ENCODE results near the gene MAP9.
A peak's percentile ranks its signal among the peaks of the same experiment; 100 is the strongest.
"Not testable (repeated sequence)": the region's sequence is repeated elsewhere in the genome, so short reads cannot be mapped to it uniquely, and the experiment has no call there.

The MAP9 gene

DNA sequence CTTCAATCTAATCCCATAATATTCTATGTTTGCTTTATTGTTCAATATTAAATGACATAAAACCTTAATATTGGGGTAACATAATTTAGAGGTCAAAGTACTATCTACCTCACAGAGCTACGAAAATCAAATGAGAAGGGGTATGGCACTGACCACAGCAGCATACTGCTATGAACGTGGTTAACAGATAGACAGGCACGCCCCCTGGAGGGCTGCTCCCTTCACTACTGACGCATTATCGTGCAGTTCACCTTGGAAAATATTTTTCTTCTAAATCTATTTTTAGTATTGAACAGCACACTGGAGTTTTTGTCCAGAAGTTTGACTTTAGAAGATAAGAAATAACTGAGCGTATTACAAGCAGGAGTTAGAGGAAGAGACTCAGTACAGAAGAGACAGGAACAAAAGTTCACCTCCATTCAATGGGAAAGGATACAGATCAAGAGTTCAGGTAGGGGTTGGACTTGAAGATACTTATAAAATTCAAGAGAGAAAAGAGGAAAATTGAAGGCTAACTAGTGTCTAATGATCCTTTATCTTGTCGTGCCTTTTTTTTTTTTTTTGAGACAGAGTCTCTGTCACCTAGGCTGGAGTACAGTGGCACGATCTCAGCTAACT, 22.7 kb downstream of the MAP9 start:
- FAIRE-seq (peak; percentile 85), DNase-seq (ENCODE audit: low spot score) (peak; percentile 35)

DNA sequence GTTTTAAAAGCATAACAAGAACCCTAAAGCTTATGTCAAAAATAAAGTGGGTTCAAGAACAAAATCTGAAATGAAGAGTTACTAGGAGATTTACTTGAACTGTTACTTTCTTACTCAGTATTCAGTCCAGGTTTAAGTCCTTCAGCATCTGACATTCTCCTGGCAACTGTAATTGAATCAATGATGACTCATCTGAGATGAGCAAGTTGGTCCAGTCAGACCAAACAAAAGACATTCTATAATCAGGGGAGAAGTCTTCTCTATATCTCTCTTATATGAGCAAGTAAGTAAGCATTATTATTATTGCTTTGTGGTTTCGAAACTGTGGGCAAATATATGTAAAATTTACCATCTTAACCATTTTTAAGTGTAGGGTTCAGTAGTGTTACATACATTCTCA, 34.6 kb downstream of the MAP9 start:
- FAIRE-seq, result no peak
- DNase-seq (ENCODE audit: low spot score), result peak; percentile 5

DNA sequence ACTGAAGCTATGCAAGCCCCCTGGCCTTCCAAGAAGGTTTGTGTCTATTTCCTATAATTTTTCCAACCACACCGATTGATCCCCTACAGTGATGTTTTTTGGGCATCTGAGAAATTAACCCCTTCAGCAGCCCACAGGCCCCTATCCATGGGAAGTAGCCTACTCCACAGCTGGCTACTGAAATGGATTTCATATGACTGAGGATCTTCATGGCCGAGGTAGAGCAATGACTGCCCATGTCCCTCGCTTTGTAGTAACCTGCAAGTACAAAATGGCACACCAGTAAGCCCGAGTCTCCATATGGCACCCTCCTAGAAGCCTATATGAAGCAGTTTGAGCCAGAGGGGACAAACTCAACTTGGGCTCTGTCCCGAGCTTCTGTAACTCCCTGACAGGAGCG, 36.8 kb downstream of the MAP9 start:
- no peak for FAIRE-seq
- DNase-seq (ENCODE audit: low spot score), result no peak

DNA sequence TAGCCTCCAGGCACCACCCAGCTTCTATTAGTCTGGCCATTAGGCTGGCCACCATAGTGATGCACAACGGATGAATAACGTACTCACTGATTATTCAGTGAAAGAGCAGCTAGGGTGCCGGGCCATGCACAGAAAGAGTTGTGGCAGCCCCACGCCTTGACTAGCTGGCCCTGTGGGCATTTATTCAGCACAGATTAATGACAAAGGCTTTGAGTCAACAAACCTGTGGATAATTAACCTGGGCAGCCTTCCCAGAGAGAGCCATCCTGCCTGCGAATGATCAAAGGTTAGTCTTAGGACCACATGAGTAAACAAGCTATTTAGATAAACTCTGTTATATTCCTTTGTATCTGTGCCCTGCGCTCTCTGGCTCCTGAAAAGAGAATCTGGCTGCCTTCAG, 37.2 kb downstream of the MAP9 start:
- FAIRE-seq (no peak), DNase-seq (ENCODE audit: low spot score) (no peak)

DNA sequence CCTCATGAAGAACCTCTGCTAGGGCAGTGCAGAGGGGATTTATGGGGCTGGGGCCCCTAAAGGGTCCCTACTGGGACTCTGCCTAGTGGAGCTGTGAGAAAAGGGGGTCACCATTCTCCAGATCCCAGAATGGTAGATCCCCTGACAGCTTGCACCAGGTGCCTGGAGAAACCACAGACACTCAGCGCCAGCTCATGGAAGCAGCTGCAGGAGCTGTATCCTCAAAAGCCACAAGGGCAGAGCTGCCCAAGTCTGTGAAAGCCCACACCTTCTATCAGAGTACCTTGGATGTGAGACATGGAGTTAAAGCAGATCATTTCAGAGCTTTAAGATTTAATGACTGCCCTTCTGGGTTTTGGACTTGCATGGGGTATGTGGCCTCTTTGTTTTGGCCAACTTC, 38.6 kb downstream of the MAP9 start:
- FAIRE-seq, result no peak
- no peak for DNase-seq (ENCODE audit: low spot score)

DNA sequence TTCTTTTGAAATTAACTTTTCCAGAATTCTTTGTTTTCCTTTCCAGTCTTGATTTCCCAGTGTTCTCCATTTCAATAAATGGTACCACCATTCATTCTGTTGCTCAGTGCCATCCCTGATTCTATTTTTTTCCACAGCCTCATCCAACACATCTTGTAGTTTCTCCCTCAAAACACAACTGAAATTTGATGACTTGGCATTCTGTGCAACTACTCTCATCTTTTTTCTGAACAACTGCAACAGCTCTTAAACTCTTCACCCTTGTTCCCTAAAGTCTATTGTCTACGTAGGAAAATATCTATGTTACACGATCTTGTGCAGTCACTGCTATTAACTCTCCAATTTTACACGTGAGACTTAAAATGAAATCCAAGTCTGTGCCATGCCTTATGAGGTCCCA, 40.5 kb downstream of the MAP9 start:
- no peak for FAIRE-seq
- DNase-seq (ENCODE audit: low spot score), result no peak

DNA sequence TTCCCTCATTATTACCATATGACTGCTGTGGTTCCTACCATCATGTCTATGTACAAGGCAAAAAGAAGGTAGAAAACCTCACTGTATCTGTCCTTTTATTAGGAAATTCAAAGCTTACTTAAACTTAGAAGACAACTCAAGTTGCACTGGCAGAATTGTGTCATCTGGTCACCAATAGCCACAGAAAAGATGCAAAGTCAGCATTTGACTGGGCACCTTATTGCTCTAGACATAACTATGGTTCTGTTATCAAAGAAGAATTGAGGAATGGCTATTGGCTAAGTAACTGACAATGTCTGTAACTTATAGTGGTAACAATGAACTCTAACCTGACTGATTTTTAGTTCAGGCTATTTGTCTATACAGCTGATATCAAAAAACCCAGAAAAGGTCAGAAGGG, 45.3 kb downstream of the MAP9 start:
- no peak for DNase-seq (ENCODE audit: low spot score)
- FAIRE-seq, result no peak

DNA sequence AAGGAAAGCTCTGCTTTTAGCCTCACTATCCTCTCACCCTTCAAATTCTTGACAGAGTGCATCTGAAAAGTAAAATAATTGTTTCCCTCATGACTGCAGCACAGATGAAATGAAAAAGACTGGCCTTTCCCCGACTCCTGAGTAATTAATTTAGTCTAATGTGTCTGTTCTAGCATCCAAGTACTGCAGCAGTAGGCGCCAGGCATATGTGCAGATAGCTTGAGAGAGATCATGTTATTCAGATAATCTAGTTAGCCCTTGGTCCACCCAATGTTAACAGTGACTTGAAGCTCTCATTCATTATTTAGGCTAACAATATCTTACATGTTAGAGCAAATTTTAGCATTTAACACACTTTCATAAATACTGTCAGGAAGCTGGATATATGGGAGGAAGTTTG, 54.0 kb downstream of the MAP9 start:
- no peak for DNase-seq (ENCODE audit: low spot score)
- FAIRE-seq, result no peak

DNA sequence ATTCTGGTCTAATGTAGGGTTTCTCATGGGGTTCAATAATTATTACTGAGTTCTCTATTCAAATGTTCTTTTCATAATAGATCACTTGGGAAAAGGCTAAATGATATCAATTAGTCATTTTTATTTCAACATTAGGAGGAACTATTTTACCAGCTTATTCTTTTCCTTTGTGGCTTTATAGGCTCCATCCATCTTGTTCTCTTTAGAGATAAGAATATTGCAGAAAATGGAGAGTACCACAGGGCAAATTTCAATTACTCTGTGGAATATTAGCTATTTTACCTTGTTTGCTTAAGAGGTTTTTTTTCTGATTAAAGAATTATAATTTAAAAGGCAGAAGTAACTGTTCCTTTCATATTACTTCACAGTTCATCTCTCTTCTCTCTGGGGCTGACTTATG, 55.8 kb downstream of the MAP9 start:
- DNase-seq (ENCODE audit: low spot score), result no peak
- no peak for FAIRE-seq

DNA sequence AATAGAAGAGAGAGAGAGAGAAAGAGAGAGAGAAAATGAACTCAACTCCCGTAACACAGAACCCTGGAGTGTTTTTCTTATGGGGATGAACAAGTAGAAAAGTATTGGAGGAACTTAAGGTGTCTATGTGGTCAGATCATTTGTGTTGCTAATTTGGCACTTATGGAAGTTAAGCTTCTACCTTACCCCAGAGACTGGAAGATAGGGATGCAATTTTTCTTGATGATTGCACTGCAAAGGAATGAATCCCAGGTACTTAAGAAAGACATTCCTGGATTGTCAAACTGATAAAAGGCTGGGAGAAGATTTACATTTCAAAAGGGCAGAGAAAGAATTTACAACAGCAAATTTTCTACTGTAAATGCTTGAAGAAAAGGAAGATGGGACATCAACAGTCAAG, 57.2 kb downstream of the MAP9 start:
- no peak for FAIRE-seq
- no peak for DNase-seq (ENCODE audit: low spot score)

DNA sequence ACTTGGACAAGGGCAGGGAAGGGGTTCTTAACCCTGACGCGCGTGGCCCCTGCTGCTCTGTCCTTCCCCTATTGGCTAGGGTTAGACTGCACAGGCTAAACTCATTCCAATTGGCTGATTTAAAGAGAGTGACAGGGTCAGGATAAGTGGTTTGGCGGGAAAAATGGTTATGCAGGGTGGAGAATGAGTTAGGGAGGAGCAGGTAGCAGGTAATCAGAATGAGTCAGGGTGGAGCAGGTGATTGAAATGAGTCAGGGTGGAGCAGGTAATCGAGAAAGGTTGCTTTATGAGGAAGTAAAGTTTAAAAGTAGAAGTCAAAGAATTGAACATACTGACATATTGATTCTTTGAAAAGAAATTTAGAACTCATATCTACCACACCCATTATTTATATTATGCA, 64.7 kb downstream of the MAP9 start:
- DNase-seq (ENCODE audit: low spot score); FAIRE-seq: not testable (repeated sequence)

DNA sequence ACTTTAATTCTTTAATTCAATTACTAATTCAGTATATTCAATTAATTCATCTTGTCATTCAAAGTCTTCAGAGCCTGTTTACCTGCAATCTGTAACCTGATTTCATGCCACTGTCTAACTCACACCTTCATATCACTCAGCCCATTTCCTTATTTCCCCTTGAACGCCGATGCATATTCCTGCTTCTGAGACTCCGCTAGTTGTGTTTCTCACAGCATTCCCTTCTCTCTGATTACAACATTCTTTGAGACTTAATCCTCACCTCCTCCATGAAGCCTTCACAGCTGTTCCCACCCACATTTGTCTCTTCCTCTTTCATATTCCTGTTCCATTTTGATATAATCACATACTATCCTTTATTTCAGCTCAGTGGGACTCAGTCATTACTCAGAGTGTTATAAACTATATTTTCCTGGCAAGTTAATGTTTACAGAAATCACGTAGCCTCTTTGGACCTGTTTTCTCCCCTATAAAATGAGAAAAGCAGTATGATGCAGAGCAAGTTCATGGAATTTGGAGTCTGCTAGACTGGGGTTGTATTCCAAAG, 69.0 kb downstream of the MAP9 start:
- FAIRE-seq, result no peak
- DNase-seq (ENCODE audit: low spot score), result no peak

DNA sequence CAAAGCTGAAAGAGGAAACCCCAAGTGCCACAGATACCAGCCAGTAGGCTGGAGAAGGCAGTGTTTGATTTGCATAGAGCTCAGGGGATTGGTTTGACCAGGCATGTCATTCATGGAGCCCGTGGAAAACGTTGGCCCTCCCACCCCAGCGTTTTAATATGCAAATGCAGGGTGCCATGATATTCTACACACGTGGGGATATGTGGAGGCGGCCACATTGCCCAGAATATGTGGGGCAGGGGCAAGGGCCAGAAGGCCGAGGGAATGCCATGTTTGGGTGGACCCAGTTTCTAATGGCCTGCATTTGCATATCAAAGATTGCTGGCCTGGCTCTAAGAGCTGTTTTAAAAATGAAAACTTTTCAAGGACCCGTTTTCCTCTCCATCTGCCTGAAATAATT, 71.1 kb downstream of the MAP9 start:
- FAIRE-seq, result no peak
- DNase-seq (ENCODE audit: low spot score), result no peak

DNA sequence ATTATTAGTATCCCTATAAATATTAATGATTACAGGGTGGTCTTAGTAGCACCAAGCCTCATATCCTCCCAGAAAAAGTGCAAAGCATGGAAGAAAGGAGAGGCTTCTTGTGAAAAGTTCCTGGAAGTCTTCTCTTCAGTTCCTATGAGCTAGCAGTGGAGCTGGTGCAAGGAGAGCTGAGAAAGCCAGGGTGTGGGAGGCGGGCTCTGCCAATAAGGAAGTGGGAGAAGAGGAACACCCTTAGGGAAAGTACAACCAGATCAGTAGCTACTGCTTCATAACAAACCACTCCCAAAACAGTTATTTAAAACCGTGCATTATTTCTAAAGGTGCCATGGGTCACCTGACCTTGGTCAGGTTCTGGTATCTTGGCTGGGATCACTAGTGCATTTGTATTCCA, 72.4 kb downstream of the MAP9 start:
- FAIRE-seq (no peak), DNase-seq (ENCODE audit: low spot score) (no peak)

DNA sequence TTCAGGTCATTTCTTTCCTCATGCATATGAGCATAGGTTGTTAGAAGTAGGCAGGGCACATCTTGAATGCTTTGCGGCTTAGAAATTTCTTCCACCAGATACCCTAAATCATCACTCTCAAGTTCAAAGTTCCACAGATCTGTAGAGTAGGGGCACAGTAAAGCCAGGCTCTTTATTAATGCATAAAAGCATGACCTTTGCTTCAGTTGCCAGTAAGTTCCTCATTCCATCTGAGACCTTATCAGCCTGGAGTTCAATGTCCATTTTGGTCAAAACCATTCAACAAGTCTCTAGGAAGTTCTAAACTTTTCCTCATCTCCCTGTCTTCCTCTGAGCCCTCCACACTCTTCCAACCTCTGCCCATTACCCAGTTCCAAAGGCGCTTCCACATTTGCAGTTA, 77.7 kb downstream of the MAP9 start:
- FAIRE-seq (no peak), DNase-seq (ENCODE audit: low spot score) (no peak)

All from urothelium cell line (cell line).